H1 (cell line): ENCODE data around the gene SMG7. TPM values are rescaled to one million over a fixed set of nuclear protein-coding genes. Genes with fewer than 3 reads are reported as not detected.

Source experiments
- ASH2L ChIP-seq: fragments of 200-600, 300-600 bp; sonication (generic); IDR thresholded peaks from one replicate; pipeline ENCODE4 v1.7.1; 2017; ENCODE audit warnings: low read length
- CBX5 ChIP-seq: fragments of 300-800, 300-1000 bp; sonication (generic); IDR thresholded peaks from 2 replicates; pipeline ENCODE4 v1.7.1; 2016; ENCODE audit warnings: antibody characterized with exemption, low read length, low read depth
- FOSL1 ChIP-seq: IDR thresholded peaks from 2 replicates; pipeline ENCODE4 v1.6.1; 2011; ENCODE audit warnings: mild to moderate bottlenecking, low read depth, low read length, moderate library complexity; ENCODE audit not compliant: insufficient read depth
- KDM5A ChIP-seq: fragments of 200-600 bp; IDR thresholded peaks from 2 replicates; pipeline ENCODE4 v1.7.1; 2012; ENCODE audit warnings: mild to moderate bottlenecking, low read length, inconsistent platforms, mixed read lengths
- NANOG ChIP-seq: IDR thresholded peaks from 2 replicates; pipeline ENCODE4 v1.6.1; 2011; ENCODE audit warnings: low read length, low read depth, mild to moderate bottlenecking, inconsistent platforms; ENCODE audit not compliant: insufficient read depth, poor library complexity, severe bottlenecking
- PHF8 ChIP-seq: fragments of 200-600 bp; sonication (generic); conservative IDR thresholded peaks from 2 replicates; pipeline ENCODE4 v1.7.1; 2012; ENCODE audit warnings: low read depth, mild to moderate bottlenecking, inconsistent platforms, low read length, moderate library complexity
- POLR2A ChIP-seq, 2 experiments: IDR thresholded peaks; 1 replicate in 1 of 2; 2 replicates in 1 of 2; pipeline ENCODE4 v1.6.1; 2011; ENCODE audit warnings: low read depth in 2 of 2, low read length in 2 of 2, mild to moderate bottlenecking in 2 of 2; ENCODE audit errors: control extremely low read depth in 1 of 2
- POLR2AphosphoS5 ChIP-seq: IDR thresholded peaks from 2 replicates; pipeline ENCODE4 v1.6.1; 2011; ENCODE audit warnings: low read depth, low read length
- RFX5 ChIP-seq: IDR thresholded peaks from 2 replicates; pipeline ENCODE4 v1.6.1; 2011; ENCODE audit warnings: low read depth, low read length, improper control_type of control experiment, borderline replicate concordance
- SIRT6 ChIP-seq: IDR thresholded peaks from one replicate; pipeline ENCODE4 v1.7.1; 2012; ENCODE audit warnings: low read length, inconsistent platforms
- SP1 ChIP-seq: IDR thresholded peaks from 2 replicates; pipeline ENCODE4 v1.6.1; 2011; ENCODE audit warnings: low read depth, low read length
- SP2 ChIP-seq: IDR thresholded peaks from 2 replicates; pipeline ENCODE4 v1.6.1; 2012; ENCODE audit warnings: mild to moderate bottlenecking, low read length, inconsistent platforms
- SUZ12 ChIP-seq: fragments of 200-600 bp; sonication (generic); IDR thresholded peaks from 2 replicates; pipeline ENCODE4 v1.6.1; 2012; ENCODE audit warnings: mild to moderate bottlenecking, inconsistent platforms, low read length, moderate library complexity, mixed read lengths
- polyA plus RNA-seq, 7 experiments: library from polyadenylated mRNA; depleted of rRNA in 3 of 7; stranded (reverse) in 5 of 7; unstranded in 2 of 7; fragments of >200 nt in 5 of 7; fragments of 200-250 nt in 2 of 7; gene quantifications; 1 replicate in 5 of 7; 2 replicates in 1 of 7; 4 replicates in 1 of 7; pipeline versions ENCODE4 v1.2.1 to v1.2.3, GENCODE V29; 2011 to 2013; ENCODE audit warnings: missing spikeins in 2 of 7, mixed read lengths in 2 of 7
- total RNA-seq: library from RNA; stranded (reverse); fragmentation: NEBNext Ultra II Directional; extraction: Animal tissue kit (Norgen Biotek cat#: 25700); gene quantifications from 2 replicates; pipeline ENCODE4 v1.2.1, GENCODE V29; 2021
- TF ChIP-seq, protein P1 (sequence below): fragments of 300-600 bp; sonication (generic); IDR thresholded peaks from 2 replicates; pipeline ENCODE4 v1.7.1; 2012; ENCODE audit warnings: low read length, moderate library complexity, mild to moderate bottlenecking, inconsistent platforms; ENCODE audit not compliant: insufficient replicate concordance

SMG7 gene
- total and polyA plus RNA-seq, 2 of the 8 experiments (the other 6 are each of a cell fraction or from before 2014, with no cell fraction given), result 39.3 to 65.6 TPM

- TF ChIP-seq, protein P1, sequence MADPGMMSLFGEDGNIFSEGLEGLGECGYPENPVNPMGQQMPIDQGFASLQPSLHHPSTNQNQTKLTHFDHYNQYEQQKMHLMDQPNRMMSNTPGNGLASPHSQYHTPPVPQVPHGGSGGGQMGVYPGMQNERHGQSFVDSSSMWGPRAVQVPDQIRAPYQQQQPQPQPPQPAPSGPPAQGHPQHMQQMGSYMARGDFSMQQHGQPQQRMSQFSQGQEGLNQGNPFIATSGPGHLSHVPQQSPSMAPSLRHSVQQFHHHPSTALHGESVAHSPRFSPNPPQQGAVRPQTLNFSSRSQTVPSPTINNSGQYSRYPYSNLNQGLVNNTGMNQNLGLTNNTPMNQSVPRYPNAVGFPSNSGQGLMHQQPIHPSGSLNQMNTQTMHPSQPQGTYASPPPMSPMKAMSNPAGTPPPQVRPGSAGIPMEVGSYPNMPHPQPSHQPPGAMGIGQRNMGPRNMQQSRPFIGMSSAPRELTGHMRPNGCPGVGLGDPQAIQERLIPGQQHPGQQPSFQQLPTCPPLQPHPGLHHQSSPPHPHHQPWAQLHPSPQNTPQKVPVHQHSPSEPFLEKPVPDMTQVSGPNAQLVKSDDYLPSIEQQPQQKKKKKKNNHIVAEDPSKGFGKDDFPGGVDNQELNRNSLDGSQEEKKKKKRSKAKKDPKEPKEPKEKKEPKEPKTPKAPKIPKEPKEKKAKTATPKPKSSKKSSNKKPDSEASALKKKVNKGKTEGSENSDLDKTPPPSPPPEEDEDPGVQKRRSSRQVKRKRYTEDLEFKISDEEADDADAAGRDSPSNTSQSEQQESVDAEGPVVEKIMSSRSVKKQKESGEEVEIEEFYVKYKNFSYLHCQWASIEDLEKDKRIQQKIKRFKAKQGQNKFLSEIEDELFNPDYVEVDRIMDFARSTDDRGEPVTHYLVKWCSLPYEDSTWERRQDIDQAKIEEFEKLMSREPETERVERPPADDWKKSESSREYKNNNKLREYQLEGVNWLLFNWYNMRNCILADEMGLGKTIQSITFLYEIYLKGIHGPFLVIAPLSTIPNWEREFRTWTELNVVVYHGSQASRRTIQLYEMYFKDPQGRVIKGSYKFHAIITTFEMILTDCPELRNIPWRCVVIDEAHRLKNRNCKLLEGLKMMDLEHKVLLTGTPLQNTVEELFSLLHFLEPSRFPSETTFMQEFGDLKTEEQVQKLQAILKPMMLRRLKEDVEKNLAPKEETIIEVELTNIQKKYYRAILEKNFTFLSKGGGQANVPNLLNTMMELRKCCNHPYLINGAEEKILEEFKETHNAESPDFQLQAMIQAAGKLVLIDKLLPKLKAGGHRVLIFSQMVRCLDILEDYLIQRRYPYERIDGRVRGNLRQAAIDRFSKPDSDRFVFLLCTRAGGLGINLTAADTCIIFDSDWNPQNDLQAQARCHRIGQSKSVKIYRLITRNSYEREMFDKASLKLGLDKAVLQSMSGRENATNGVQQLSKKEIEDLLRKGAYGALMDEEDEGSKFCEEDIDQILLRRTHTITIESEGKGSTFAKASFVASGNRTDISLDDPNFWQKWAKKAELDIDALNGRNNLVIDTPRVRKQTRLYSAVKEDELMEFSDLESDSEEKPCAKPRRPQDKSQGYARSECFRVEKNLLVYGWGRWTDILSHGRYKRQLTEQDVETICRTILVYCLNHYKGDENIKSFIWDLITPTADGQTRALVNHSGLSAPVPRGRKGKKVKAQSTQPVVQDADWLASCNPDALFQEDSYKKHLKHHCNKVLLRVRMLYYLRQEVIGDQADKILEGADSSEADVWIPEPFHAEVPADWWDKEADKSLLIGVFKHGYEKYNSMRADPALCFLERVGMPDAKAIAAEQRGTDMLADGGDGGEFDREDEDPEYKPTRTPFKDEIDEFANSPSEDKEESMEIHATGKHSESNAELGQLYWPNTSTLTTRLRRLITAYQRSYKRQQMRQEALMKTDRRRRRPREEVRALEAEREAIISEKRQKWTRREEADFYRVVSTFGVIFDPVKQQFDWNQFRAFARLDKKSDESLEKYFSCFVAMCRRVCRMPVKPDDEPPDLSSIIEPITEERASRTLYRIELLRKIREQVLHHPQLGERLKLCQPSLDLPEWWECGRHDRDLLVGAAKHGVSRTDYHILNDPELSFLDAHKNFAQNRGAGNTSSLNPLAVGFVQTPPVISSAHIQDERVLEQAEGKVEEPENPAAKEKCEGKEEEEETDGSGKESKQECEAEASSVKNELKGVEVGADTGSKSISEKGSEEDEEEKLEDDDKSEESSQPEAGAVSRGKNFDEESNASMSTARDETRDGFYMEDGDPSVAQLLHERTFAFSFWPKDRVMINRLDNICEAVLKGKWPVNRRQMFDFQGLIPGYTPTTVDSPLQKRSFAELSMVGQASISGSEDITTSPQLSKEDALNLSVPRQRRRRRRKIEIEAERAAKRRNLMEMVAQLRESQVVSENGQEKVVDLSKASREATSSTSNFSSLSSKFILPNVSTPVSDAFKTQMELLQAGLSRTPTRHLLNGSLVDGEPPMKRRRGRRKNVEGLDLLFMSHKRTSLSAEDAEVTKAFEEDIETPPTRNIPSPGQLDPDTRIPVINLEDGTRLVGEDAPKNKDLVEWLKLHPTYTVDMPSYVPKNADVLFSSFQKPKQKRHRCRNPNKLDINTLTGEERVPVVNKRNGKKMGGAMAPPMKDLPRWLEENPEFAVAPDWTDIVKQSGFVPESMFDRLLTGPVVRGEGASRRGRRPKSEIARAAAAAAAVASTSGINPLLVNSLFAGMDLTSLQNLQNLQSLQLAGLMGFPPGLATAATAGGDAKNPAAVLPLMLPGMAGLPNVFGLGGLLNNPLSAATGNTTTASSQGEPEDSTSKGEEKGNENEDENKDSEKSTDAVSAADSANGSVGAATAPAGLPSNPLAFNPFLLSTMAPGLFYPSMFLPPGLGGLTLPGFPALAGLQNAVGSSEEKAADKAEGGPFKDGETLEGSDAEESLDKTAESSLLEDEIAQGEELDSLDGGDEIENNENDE, result no peak
- TF ChIP-seq SP1 (no peak), SP2 (no peak), SUZ12 (no peak), POLR2AphosphoS5 (no peak), CBX5 (no peak), POLR2A (IDR thresholded peaks at IDR 0.05; ENCODE audit: control extremely low read depth in 1 of 2, low read depth in 2 of 2, low read length in 2 of 2) (no peak), RFX5 (no peak), SIRT6 (no peak), KDM5A (no peak), NANOG (no peak), ASH2L (no peak), FOSL1 (no peak), PHF8 (no peak)
Measured at GRCh38 chr1:183432548-183432875, 39.8 kb upstream of the SMG7 start (continued).
